Measurements from ENCODE around the gene PRDX5.

PRDX5 gene

GRCh38 chr11:64327993-64328392, 10.1 kb downstream of the PRDX5 start:
- DNase-seq: no peak

GRCh38 chr11:64330888-64331287, 13.0 kb downstream of the PRDX5 start:
- DNase-seq: no peak

- peak; percentile 30 for DNase-seq
These were observed 13.8 kb downstream of the PRDX5 start for GRCh38 chr11:64331569-64332371.

GRCh38 chr11:64333556-64333955, 15.6 kb downstream of the PRDX5 start:
- DNase-seq: no peak

GRCh38 chr11:64334764-64335735, 17.1 kb downstream of the PRDX5 start:
- DNase-seq: peak; percentile 29

GRCh38 chr11:64337538-64338249, 19.8 kb downstream of the PRDX5 start:
- DNase-seq: no peak

GRCh38 chr11:64338716-64339115, 20.8 kb downstream of the PRDX5 start:
- DNase-seq: no peak

- no peak for DNase-seq
These were observed 21.4 kb downstream of the PRDX5 start for GRCh38 chr11:64339286-64339685.

- no peak for DNase-seq
These were observed 22.0 kb downstream of the PRDX5 start, which contains the start of gene CCDC88B for GRCh38 chr11:64339754-64340408. TSS of gene CCDC88B (plus strand) at chr11:64340204. CDS start at chr11:64340267, 63 bp downstream.

- no peak for DNase-seq
These were observed 22.9 kb downstream of the PRDX5 start for GRCh38 chr11:64340671-64341335.

GRCh38 chr11:64341429-64341828, 23.5 kb downstream of the PRDX5 start:
- DNase-seq: no peak

GRCh38 chr11:64341851-64342791, 24.2 kb downstream of the PRDX5 start:
- no peak for DNase-seq

- no peak for DNase-seq
These were observed 25.2 kb downstream of the PRDX5 start for GRCh38 chr11:64342869-64343745.

- DNase-seq: no peak
These were observed 26.0 kb downstream of the PRDX5 start for GRCh38 chr11:64343767-64344559.

- no peak for DNase-seq
These were observed 26.9 kb downstream of the PRDX5 start for GRCh38 chr11:64344787-64345186.

- DNase-seq: no peak
These were observed 29.4 kb downstream of the PRDX5 start for GRCh38 chr11:64347193-64347867.

- DNase-seq: no peak
These were observed 30.6 kb downstream of the PRDX5 start for GRCh38 chr11:64348383-64349024.

GRCh38 chr11:64349025-64349387, 31.1 kb downstream of the PRDX5 start:
- DNase-seq: no peak

Measured in COR-L47 (cell line).